ENCODE results near the gene SLC25A24. TPM values are rescaled to one million over a fixed set of nuclear protein-coding genes. Genes with fewer than 3 reads are reported as not detected.

Gene SLC25A24
- total and polyA plus RNA-seq, 10 of the 15 experiments (the other 5 are each of a cell fraction or from before 2014, with no cell fraction given): 4.0 to 20.6 (median 14.2) TPM

GRCh38 chr1:108096089-108096488 is 104.1 kb downstream of the SLC25A24 start (continued):
- TF ChIP-seq ZZZ3 (IDR thresholded peaks at IDR 0.05; ENCODE audit: control insufficient read depth, insufficient read length, low read depth) (no peak), MYC (IDR thresholded peaks at IDR 0.05; ENCODE audit: insufficient read depth, insufficient read length, insufficient replicate concordance, low read length, severe bottlenecking) (no peak), STAT3 (IDR thresholded peaks at IDR 0.05; ENCODE audit: low read depth, low read length) (no peak), SPI1 (IDR thresholded peaks at IDR 0.05; ENCODE audit: borderline replicate concordance, insufficient read depth, low read depth, low read length) (no peak), ZNF592 (IDR thresholded peaks at IDR 0.05) (no peak), NFYB (IDR thresholded peaks at IDR 0.05; ENCODE audit: insufficient read depth, low read depth, low read length) (no peak), YBX1 (IDR thresholded peaks at IDR 0.05) (no peak), IRF5 (IDR thresholded peaks at IDR 0.05; ENCODE audit: borderline replicate concordance) (no peak), NFYA (IDR thresholded peaks at IDR 0.05; ENCODE audit: borderline replicate concordance, low read depth, low read length) (no peak), ZNF24 (IDR thresholded peaks at IDR 0.05) (no peak), ZSCAN29 (IDR thresholded peaks at IDR 0.05) (no peak), RCOR1 (conservative IDR thresholded peaks at IDR 0.05; ENCODE audit: low read depth, low read length) (no peak), CUX1 (IDR thresholded peaks at IDR 0.05; ENCODE audit: insufficient replicate concordance, low read depth, low read length) (no peak)
